ENCODE measurements around the gene TENM4.

Gene TENM4

GRCh38 chr11:78798663-78799062 lies 642.2 kb downstream of the TENM4 start:
- TF ChIP-seq SIN3A (IDR thresholded peaks at IDR 0.05; ENCODE audit: borderline replicate concordance, insufficient read depth, low read length) (no peak), POLR2AphosphoS5 (IDR thresholded peaks at IDR 0.05; ENCODE audit: low read depth, low read length) (no peak), FOXP2 (optimal IDR thresholded peaks at IDR 0.05; ENCODE audit: borderline replicate concordance, extremely low read depth, extremely low read length, insufficient read depth) (peak; percentile 73), TAF1 (IDR thresholded peaks at IDR 0.05; ENCODE audit: borderline replicate concordance, insufficient read depth, low read length) (no peak), REST (IDR thresholded peaks at IDR 0.05; ENCODE audit: insufficient read depth in 1 of 2, low read depth in 2 of 2, low read length in 2 of 2) (peak in 1 of 2 experiments; percentile 49; a peak in 2 of 4 replicates)

GRCh38 chr11:78797559-78797958 lies 643.3 kb downstream of the TENM4 start:
- TF ChIP-seq REST (IDR thresholded peaks at IDR 0.05; ENCODE audit: insufficient read depth in 1 of 2, low read depth in 2 of 2, low read length in 2 of 2) (peak in 1 of 2 experiments; percentile 55; a peak in 1 of 4 replicates), TAF1 (IDR thresholded peaks at IDR 0.05; ENCODE audit: borderline replicate concordance, insufficient read depth, low read length) (peak; percentile 58; the same call in 1 of the 2 replicates), POLR2AphosphoS5 (IDR thresholded peaks at IDR 0.05; ENCODE audit: low read depth, low read length) (0 out of 2 replicates have a peak, but pooled peaks have one; percentile 41), SIN3A (IDR thresholded peaks at IDR 0.05; ENCODE audit: borderline replicate concordance, insufficient read depth, low read length) (peak; percentile 79; the same call in 1 of the 2 replicates), FOXP2 (optimal IDR thresholded peaks at IDR 0.05; ENCODE audit: borderline replicate concordance, extremely low read depth, extremely low read length, insufficient read depth) (no peak)

- no peak for TF ChIP-seq SIN3A (IDR thresholded peaks at IDR 0.05; ENCODE audit: borderline replicate concordance, insufficient read depth, low read length)
- no peak for TF ChIP-seq TAF1 (IDR thresholded peaks at IDR 0.05; ENCODE audit: borderline replicate concordance, insufficient read depth, low read length)
- no peak for TF ChIP-seq REST (IDR thresholded peaks at IDR 0.05; ENCODE audit: insufficient read depth in 1 of 2, low read depth in 2 of 2, low read length in 2 of 2)
- TF ChIP-seq POLR2AphosphoS5 (IDR thresholded peaks at IDR 0.05; ENCODE audit: low read depth, low read length) = no peak
- TF ChIP-seq FOXP2 (optimal IDR thresholded peaks at IDR 0.05; ENCODE audit: borderline replicate concordance, extremely low read depth, extremely low read length, insufficient read depth) = no peak
Measured at GRCh38 chr11:78796956-78797355, 643.9 kb downstream of the TENM4 start.

- TF ChIP-seq REST (IDR thresholded peaks at IDR 0.05; ENCODE audit: insufficient read depth in 1 of 2, low read depth in 2 of 2, low read length in 2 of 2) (no peak), FOXP2 (optimal IDR thresholded peaks at IDR 0.05; ENCODE audit: borderline replicate concordance, extremely low read depth, extremely low read length, insufficient read depth) (no peak), TAF1 (IDR thresholded peaks at IDR 0.05; ENCODE audit: borderline replicate concordance, insufficient read depth, low read length) (no peak), SIN3A (IDR thresholded peaks at IDR 0.05; ENCODE audit: borderline replicate concordance, insufficient read depth, low read length) (no peak), POLR2AphosphoS5 (IDR thresholded peaks at IDR 0.05; ENCODE audit: low read depth, low read length) (no peak)
Measured at GRCh38 chr11:78795621-78796261, 645.1 kb downstream of the TENM4 start.
